Right forelimb (tissue), 1 donor: ENCODE data around the gene RECK.
"Not testable (repeated sequence)": the region's sequence is repeated elsewhere in the genome, so short reads cannot be mapped to it uniquely, and the experiment has no call there.

Experiments used
- DNase-seq: peaks from one replicate; pipeline ENCODE4 v3.0.0-alpha.2; 2018

The RECK gene

DNA sequence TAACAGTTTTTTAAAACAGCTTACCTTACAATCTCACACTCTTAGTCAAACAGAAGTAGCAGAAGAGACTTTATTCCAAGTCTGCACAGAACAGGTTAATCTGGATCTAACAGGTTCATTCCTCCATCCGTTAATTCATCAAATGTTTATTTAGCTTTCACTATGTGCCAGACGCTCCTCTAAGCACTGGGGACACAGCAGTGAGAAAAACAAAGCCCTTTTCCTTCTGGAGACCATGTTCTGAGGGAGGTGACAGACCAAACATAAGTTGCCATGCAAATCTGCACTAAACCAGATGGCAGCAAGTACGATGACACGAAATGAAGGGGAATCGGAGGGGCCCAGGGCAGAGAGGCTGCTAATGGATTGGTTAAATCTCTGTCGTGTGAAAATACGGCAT lies 82.8 kb downstream of the RECK start:
- DNase-seq = no peak

GRCh38 chr9:36120705-36121104 lies 84.0 kb downstream of the RECK start:
- no peak for DNase-seq

- DNase-seq = no peak
These were observed 85.3 kb downstream of the RECK start for GRCh38 chr9:36121971-36122370.

DNA sequence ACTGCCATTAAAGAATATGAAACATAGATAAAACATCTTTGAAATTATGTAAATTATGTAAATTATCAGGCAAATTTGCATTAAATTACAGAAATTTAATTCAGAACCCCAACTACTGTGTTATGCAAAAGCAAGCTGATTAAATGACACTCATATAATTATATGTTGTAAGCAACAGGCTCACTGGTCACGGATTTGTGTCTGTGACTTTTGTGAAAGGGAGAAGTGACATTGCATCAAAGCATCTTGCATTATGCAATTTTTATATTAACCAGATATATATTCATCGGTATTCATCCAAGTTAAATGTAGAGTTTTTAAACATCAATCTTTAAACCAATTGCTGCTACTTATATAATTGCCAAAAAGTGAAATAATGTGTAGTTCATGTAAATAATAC lies 86.8 kb downstream of the RECK start:
- no peak for DNase-seq

DNA sequence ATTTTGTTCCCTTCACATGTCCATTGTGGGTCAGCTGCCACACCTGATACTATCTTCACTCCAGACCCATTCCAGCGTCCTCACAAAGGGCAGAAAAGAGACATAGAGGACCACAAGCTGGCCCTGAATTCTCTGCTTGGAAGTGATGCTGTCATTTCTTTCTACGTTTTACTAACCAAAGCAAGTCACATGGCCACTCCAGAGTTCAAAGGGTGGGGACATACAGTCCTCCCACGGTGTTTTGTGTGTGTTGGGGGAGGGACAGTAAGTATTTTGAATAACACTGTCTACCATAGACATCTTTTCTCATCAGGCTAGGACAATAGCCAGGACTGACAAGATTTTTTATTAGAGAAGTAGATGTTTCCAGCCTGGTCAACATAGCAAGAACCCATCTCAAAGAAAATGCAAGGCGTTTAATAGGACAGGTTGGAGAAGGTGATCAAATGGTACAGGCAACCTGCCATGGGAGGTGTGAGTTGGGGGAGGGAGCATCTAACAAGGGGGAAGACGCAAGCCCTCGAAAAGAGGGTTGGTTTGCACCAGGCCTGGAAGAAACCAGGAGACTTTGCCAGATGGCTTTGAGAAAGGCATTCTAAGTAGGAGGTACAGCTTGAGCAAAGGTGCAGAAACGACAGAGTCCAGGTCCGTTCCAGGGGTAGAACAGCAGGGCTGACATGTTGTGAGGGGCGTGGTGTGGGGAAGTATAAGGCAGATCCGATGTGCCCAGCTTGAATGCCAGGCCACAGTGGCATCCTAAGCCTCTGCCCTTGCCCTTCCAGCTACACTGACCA lies 88.5 kb downstream of the RECK start:
- no peak for DNase-seq

- no peak for DNase-seq
These were observed 89.5 kb downstream of the RECK start for GRCh38 chr9:36126016-36126730.

DNA sequence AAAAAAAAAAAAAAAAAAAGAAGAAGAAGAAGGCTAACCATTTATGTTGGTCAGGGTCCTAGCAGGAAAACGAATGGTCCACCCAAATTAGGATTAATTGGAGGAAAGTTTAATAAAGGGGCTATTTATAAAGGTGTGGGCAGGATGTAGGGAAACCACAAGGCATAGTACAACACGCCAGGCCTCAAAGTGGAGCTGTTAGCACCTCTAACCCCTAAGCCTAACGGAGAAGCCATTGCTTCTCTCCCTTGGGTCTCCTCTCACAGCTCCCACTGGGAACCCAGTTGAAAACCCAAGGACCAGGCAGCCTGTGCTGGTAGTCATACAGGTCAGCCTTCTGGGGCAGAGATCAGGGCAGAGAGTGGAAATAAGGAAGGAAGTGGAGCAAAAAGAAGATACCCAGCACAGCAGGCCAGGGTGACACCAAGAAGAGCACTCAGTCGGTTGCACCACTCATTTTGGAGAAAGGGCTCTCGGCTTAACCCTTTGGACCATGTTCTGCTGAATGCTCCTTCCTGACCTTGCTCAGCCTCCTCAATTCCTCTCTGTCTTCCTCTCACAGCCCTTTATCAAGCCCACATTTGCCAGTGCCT lies 91.0 kb downstream of the RECK start:
- DNase-seq = no peak

- DNase-seq = no peak
These were observed 91.6 kb downstream of the RECK start for GRCh38 chr9:36128349-36128748.

GRCh38 chr9:36129139-36129538 lies 92.4 kb downstream of the RECK start:
- no peak for DNase-seq

DNA sequence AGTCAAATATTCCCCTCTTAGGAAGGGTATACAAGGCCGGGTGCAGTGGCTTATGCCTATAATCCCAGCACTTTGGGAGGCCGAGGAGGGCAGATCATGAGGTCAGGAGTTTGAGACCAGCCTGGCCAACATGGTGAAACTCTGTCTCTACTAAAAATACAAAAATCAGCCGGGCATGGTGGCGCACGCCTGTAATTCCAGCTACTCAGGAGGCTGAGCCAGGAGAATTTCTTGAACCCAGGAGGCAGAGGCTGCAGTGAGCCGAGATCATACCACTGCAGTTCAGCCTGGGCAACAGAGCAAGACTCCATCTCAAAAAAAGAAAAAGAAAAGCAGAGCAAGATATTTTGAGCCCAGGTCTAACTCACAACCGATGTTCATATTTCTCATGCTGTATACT lies 95.0 kb downstream of the RECK start:
- DNase-seq = not testable (repeated sequence)

GRCh38 chr9:36132086-36132485 lies 95.4 kb downstream of the RECK start:
- DNase-seq = no peak

- no peak for DNase-seq
These were observed 98.2 kb downstream of the RECK start for GRCh38 chr9:36134761-36135505.

DNA sequence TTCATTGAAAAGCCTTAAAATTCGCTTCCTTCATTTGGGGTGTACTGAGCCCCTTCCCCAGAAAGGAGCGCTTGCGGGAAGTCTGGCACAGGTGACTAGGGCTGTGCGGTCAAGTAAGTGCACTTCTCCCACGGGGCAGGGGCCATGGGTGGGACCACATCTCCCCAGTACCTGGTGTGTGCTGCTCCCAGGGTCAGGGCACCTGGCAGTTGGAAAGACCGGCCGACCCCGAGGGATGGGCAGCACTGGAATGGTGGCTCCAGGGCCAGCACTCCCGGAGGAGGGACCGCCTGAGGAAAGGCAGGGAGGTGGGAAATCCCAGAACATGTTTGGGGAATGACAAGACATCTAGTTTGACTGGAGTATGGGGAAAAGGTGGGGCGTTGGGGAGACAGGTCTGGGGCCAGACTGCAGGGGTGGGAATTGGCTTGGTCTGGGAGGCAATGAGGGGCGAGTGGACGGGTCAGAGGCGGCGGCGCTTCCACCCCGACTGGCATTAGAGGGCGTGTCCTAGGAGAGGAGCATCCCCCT lies 99.1 kb downstream of the RECK start:
- no peak for DNase-seq

DNA sequence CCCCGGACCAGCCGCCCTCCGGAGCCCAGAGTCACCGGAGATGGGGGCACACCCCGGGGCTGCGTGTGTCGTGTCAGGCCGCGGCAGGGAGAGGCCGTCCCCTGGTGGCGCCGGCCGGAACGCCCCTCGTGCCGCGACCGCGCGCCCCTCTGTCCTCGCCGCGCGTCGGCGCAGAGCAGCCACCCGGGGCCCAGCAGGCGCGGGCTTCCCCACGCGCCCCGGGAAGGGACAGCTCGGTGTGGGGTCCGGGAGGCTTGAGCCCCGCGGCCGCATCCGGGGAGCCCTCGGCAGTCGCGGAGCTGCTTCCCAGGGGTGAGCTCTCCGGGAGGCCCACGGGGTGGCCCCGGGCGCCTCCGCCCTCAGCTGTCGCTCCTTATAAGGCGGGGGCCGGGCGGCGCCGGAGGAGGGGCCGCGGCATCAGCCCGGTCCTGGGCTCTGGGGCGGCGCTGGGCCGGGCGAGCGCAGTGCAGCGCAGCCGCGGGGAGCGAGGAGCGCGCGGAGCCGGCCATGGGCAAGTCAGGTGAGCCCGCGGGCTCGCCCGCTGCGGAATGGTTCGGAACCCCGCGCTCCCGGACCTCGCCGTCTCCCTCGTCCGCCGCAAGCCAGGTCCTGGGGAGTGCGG lies 99.7 kb downstream of the RECK start, which contains the start of gene GLIPR2:
GLIPR2 (plus strand) TSS at position 462 of the 622 bp plus-strand sequence; CDS start at position 508, 46 bp downstream.
- peak; percentile 81 for DNase-seq

DNA sequence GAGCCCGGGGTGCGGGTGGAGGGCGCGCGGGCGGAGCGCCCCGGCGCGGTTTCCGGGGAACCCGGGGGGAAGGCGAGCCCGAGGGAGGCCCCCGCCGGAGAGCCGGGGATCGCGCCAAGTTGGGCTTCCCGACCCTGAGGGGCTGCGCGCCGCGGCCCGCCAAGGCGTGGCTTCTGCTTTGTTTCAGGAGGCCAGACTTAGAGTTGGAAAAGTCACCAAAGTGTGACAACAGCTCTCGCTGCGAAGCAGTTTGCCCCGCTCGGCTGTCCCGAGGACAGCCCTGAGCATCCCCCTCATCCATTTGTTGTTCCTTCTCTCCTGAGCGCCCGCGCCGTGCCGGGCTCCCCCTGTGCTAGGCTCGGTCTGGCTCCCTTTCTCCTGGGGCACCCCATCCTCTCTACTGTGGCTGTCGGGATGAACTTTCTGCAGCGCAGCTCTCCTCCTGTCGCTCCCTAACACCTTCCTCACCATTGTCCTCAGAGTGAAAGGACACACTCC lies 100.2 kb downstream of the RECK start:
- DNase-seq = peak; percentile 56

GRCh38 chr9:36137392-36138004 lies 100.8 kb downstream of the RECK start:
- peak; percentile 62 for DNase-seq

GRCh38 chr9:36138496-36138895 lies 101.8 kb downstream of the RECK start:
- no peak for DNase-seq

DNA sequence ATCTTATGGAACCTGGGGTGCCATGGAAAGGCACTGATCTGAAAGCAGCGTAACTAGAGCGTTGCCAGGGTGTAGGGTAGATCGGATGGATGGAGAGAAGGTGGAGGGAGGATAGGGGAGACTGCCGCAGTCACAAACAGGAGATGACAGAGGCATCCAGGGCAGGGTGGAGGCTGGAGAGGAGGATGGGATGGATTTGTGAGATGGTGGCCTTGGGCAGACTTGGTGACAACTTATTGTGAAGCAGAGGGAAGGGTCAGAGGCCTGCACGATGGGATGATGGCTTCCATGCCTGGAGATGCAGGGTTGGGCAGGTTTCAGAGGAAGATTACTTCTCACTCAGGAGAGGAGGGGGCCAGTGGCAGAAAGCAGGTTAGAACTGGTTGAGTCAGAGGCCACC lies 102.2 kb downstream of the RECK start:
- no peak for DNase-seq

GRCh38 chr9:36140086-36141084 lies 103.7 kb downstream of the RECK start:
- DNase-seq = no peak

GRCh38 chr9:36141288-36141687 lies 104.6 kb downstream of the RECK start:
- no peak for DNase-seq
